ENCODE data around the gene FAM151B. TPM values are rescaled to one million over a fixed set of nuclear protein-coding genes. Genes with fewer than 3 reads are reported as not detected.

The FAM151B gene
- total RNA-seq, 1 experiment from 2014 or later = 0.72 TPM

GRCh38 chr5:80474929-80475328 lies 13.0 kb upstream of the FAM151B start:
- Histone ChIP-seq H2AK5ac (ENCODE audit: insufficient read length, low read length) (no peak overlapping the region), H3K79me2 (ENCODE audit: insufficient read depth, low read length) (no peaks in the 10 kb centered on the region), H2BK15ac (ENCODE audit: low read depth, low read length) (no peak overlapping the region), H3K9me3 (ENCODE audit: control insufficient read depth, low read depth, low read length) (no peaks in the 10 kb centered on the region), H4K20me1 (ENCODE audit: control insufficient read depth, insufficient read depth, insufficient read length) (no peaks in the 10 kb centered on the region), H3K18ac (ENCODE audit: insufficient read length, low read depth, low read length) (no peak overlapping the region), H3K14ac (ENCODE audit: insufficient read depth, low read length) (no peak overlapping the region), H3T11ph (ENCODE audit: low read length) (no peak overlapping the region), H4K8ac (replicated peaks; ENCODE audit: insufficient read length, low read depth, low read length) (no peak overlapping the region), H2BK20ac (ENCODE audit: low read depth, low read length, poor library complexity, severe bottlenecking) (no peak overlapping the region), H2BK5ac (ENCODE audit: insufficient read length, low read length) (no peak overlapping the region), H3K4me1 (ENCODE audit: insufficient read depth, low read length) (no peaks in the 10 kb centered on the region), H3K4ac (ENCODE audit: low read depth, low read length) (no peak overlapping the region), H4K5ac (ENCODE audit: insufficient read length, low read depth, low read length) (no peak overlapping the region), H3K4me2 (ENCODE audit: insufficient read depth, insufficient read length, low read length) (no peak overlapping the region), H3K79me1 (ENCODE audit: insufficient read depth, low read depth, low read length, poor library complexity, severe bottlenecking) (no peaks in the 10 kb centered on the region), H2BK12ac (ENCODE audit: insufficient read length, low read depth, low read length) (no peak overlapping the region), H2AFZ (ENCODE audit: low read length) (no peak overlapping the region), H4K91ac (ENCODE audit: insufficient read length, low read depth, low read length) (no peak overlapping the region), H3K27me3 (ENCODE audit: insufficient read depth, low read length) (no peaks in the 10 kb centered on the region), H3K27ac (ENCODE audit: insufficient read length, low read depth, low read length) (no peak overlapping the region), H3K56ac (ENCODE audit: insufficient read length, low read depth, low read length) (no peak overlapping the region), H3K9ac (ENCODE audit: extremely low read depth, insufficient read length, low read length) (no peak overlapping the region), H2BK120ac (ENCODE audit: low read depth, low read length, poor library complexity, severe bottlenecking) (no peak overlapping the region), H3K23ac (ENCODE audit: insufficient read length, low read depth, low read length) (no peak overlapping the region), H3K23me2 (ENCODE audit: insufficient read length, low read depth, low read length, poor library complexity, severe bottlenecking) (no peaks in the 10 kb centered on the region)
- no peak overlapping the region for H3K4me3 Mint-ChIP-seq
- peaks cover 9 to 12% of the 10 kb centered on the region in 2 experiments for H3K9me3 Mint-ChIP-seq
- TF ChIP-seq CTCF (conservative IDR thresholded peaks at IDR 0.05) = no peak
- no CpG with 5 or more reads among the region's 2 CpGs for WGBS (ENCODE audit: extremely low coverage, insufficient read length, low lambda C conversion rate)
- peaks cover 8 to 9% of the 10 kb centered on the region in 2 experiments; a peak in 2 of 4 replicates for H3K4me1 Mint-ChIP-seq
- peaks cover 24 to 50% (median 45%) of the 10 kb centered on the region in 3 experiments for H3K36me3 Mint-ChIP-seq (ENCODE audit: insufficient read depth in 1 of 3, low read depth in 3 of 3)
- no peaks in the 10 kb centered on the region for H3K27me3 Mint-ChIP-seq (ENCODE audit: low read depth)
- no peak for DNase-seq
- no peak overlapping the region for H3K27ac Mint-ChIP-seq
